ENCODE results near the gene CHMP4B.

CHMP4B gene, protein sequence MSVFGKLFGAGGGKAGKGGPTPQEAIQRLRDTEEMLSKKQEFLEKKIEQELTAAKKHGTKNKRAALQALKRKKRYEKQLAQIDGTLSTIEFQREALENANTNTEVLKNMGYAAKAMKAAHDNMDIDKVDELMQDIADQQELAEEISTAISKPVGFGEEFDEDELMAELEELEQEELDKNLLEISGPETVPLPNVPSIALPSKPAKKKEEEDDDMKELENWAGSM

GRCh38 chr20:33810885-33811775 is at the start of gene CHMP4B:
Gene CHMP4B, plus strand, starts transcription at chr20:33811348. Its CDS starts 121 bp downstream, at chr20:33811469.
- DNase-seq, result peak; percentile 94

DNA sequence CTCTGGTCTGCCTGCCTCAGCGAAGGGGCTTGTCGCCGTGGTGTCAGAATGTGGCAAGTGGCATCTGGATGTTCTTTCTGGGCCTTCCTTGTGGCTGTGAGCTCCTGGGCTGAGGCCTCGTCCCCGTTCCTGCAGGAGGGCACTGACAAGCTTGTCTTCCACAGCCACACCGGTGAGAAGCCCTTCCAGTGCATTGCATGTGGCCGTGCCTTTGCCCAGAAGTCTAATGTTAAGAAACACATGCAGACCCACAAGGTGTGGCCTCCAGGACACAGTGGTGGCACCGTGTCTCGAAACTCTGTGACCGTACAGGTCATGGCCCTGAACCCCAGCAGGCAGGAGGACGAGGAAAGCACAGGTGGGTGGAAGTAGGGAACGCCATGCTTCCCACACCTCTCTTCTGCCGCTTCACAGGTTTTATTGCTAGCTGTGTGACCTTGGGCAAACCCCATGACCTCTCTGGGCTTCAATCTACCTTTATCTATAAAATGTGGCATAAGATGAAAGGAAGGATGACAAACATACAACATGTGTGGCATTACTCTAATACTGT is 49.4 kb upstream of the CHMP4B start:
- no peak for DNase-seq

GRCh38 chr20:33765099-33765498 is 46.0 kb upstream of the CHMP4B start:
- no peak for DNase-seq

GRCh38 chr20:33765592-33765991 is 45.6 kb upstream of the CHMP4B start:
- no peak for DNase-seq

- no peak for DNase-seq
Measured at GRCh38 chr20:33766686-33767085, 44.5 kb upstream of the CHMP4B start.

- DNase-seq, result no peak
Measured at GRCh38 chr20:33767777-33768138, 43.4 kb upstream of the CHMP4B start.

DNA sequence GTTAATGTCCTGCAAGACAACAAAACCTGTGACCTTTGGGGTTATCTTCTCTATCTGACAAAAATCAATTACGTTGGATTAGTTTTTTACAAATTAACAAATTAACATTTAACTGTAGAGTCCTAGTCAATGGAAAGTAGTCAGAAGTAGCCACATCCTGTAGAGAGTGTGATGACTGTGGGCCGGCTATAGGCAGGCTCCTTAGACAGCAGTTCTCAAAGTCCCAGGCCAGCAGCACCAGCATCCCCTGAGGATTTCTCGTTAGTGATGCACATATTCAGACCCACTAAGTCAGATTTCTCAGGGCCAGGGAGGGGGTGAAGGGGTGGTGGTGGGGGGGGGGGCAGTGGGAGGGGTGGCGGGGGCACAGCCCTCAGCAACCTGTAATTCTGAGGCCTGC is 42.1 kb upstream of the CHMP4B start:
- no peak for DNase-seq

DNA sequence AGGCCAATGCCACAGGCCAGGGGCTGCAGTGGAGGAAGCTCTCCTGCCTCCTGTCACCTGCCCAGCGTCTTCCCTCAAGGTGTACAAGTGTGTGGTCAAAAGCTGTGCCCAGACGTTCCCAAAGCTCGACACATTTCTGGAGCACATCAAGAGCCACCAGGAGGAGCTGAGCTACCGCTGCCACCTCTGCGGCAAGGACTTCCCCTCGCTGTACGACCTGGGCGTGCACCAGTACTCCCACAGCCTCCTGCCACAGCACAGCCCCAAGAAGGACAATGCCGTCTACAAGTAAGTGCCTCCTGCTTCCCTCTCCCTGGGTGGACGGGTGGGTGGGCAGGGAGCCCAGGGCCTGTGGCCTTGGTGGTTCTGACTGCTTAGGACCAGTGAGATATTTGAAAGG is 41.1 kb upstream of the CHMP4B start:
- no peak for DNase-seq

DNA sequence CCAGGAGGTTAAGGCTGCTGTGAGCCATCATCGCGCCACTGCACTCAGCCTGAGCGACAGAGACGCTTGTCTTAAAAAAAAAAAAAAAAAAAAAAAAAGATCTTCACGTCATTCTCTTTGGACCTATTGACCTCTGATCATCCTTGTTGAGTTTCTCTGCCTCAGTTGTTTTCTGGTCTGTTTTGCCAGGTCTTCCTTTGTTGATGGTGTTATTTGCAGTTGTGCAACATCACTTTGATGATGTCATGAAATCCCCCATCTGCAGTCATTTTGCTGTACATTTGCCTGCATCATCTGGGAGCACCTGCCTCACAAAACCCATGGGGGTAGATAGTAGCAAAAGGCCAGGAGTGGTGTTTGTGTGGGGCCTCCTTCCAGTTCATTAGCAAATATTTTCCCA is 39.2 kb upstream of the CHMP4B start:
- DNase-seq, result no peak

DNA sequence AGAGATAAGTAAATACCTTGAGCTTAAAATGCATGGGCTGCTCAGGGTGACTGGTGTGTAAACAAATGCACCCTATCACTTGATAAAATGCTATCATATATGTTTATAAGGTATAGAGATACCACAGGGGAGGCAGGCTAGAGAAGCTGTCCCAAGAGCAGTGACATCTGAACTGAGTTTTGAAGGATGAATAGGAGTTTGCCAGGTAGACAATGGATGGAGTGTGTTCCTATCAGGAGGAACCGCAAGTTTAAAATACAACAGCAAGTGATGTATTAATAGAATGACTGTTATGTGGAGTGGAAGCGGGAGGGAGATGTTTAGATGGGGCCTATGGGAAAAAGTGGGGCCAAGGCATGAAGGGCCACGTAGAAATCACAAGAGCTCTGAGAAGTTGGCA is 38.7 kb upstream of the CHMP4B start:
- DNase-seq, result no peak

DNA sequence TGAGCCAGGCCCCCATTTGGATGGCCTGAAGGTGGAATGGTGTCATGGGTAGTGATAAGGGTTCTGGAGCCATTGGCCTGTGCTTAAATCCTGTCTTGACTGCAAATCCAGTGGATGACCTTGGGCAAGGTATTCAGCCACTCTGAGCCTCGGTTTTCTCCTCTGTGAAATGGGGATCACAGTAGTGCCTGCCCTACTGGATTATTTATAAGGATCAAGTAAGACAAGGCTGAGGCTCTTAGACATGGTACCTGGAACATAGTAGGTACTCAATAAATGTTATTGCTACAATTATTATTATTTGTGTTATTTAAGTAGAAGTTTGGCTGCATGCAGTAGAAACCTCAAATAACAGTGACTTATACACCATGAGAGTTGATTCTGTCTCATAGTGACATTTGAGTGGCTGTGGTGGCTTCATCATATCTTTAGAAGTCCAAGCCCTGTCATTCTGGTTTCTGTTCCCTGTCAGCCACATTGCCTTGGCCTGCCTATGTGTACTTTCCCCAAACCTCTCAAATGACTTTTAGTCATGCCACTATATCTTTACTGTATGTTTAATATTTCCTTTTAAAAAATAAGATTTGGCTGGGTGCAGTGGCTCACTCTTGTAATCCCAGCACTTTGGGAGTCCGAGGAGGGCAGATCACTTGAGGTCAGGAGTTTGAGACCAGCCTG is 37.6 kb upstream of the CHMP4B start:
- DNase-seq, result no peak

- DNase-seq, result no peak
Measured at GRCh38 chr20:33777816-33778215, 33.3 kb upstream of the CHMP4B start.

DNA sequence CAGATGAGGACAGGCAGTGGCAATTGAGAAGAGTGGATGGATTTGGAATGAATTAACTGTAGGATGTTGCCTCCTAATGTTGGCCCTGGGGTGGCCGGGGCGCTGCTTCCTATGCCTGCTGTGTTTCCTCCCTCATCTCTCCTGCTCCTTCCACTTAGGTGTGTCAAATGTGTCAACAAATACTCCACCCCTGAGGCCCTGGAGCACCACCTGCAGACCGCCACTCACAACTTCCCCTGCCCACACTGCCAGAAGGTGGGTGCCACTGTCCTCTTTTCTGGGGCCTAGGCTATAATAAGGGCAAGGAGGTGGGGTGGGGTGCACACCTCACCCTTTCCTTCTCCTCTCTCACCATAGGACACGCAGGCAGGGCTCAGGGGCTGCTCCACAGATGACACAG is 30.0 kb upstream of the CHMP4B start:
- DNase-seq, result no peak

- DNase-seq, result no peak
Measured at GRCh38 chr20:33781945-33782344, 29.2 kb upstream of the CHMP4B start.

DNA sequence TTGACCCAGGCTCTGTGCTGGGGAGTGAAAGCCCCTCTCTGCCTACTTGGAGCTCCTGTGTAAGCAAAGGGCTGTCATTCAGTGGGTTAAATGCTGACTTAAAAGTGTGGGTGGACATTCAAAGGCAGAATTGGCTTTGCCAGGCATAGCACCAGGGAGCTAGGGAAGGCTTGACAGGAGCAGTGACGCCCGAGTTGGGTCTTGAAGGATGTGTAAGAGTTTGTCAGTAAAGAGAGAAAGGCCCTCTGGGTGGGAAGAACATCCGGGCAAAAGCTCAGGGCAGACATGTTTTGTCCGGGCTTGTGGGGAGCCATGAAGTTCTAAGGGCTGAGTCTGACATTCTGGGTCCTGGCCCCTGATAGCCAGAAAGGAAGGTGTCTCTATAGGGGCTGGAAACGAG is 27.9 kb upstream of the CHMP4B start:
- no peak for DNase-seq

- no peak for DNase-seq
Measured at GRCh38 chr20:33783818-33784217, 27.3 kb upstream of the CHMP4B start.

DNA sequence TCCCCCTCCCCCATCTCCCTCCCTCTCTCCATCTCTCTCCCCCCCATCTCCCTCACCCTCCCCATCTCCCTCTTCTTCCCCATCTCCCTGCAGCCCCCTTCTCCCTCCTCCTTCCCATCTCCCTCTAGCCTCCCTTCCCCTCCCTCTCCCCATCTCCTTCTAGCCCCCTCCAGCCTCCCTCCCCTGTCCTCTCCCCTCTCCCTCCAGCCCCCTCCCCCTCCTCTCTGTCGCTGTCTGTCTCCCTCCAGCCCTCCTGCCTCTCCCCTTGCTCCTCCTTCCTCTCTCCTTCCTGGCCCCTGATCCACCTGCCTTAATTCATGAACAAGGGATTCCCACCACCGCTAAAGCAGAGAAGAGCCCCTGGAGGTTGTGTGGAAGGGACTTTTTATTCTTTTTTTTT is 26.9 kb upstream of the CHMP4B start:
- DNase-seq, result no peak

DNA sequence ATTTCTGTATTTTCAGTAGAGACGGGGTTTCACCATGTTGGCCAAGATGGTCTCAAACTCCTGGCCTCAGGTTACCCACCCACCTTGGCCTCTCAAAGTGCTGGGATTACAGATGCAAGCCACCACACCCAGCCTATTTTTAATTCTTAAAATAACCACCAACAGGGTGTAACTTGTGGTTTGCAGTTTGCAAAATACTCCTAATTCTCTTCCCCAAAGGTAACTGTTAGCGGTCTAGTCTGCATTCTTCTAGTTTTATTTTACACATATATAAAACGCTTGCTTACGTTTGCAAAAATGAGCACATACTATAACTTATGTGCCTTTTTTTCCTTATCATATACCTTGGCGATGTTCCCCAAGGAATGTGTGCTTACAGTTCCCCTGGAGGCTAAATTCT is 25.6 kb upstream of the CHMP4B start:
- no peak for DNase-seq

DNA sequence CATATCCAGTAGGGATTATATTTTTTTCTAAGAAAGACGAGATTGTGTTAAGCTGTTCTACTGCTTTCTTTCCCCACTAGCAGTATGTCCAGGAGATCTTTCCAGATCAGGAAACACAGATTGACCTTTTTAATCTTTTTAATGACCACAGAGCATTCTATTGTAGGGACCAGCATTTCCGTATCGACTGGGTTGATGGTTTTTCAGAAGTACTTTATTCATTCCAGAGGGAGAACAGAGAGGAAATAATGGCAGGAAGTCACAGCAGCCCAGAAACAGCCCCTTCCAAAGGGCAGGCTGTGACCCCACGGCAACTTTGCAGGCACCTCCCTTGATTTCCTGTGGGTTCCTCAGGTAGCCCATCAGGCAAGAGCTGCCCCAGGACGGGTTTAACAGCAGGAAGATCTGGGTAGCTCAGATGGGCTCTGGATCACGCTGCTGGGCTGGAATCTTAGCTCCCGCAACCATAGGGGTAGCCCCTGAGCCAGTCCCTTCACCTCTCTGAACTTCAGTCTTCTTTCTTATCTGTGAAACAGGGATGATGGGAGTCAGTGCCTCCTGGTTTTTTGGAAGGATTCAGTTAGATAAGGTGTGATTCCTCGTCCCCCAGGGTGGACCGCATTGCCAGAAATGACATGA is 23.8 kb upstream of the CHMP4B start:
- DNase-seq, result no peak

DNA sequence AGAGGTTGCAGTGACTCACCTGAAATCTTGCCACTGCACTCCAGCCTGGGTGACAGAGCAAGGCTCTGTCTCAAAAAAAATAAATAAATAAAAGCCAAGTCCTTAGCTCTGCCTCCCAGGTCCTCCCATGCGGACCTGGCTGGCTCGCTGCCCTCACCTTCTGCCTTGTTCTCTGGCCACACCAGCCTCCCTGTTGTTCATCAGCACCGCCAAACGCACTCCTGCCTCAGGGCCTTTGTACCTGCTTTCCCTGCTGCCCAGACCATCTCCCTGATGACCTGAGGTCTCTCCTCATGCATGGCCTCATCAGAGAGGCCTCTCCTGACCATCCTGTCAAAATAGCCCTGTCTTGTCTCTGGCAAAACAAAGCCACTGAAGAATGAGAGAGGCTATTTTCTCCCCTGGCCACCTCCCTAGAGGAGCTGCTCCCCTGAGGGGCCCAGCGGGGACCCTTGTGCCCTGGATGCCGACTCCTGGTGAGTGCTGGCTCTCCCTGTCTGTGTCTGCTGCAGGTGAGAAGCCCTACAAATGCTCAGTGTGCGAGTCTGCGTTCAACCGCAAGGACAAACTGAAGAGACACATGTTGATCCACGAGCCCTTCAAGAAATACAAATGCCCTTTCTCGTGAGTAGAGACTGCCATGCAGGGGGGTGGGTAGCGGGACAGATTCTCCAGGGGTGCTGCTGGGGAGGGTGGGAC is 22.6 kb upstream of the CHMP4B start:
- no peak for DNase-seq

DNA sequence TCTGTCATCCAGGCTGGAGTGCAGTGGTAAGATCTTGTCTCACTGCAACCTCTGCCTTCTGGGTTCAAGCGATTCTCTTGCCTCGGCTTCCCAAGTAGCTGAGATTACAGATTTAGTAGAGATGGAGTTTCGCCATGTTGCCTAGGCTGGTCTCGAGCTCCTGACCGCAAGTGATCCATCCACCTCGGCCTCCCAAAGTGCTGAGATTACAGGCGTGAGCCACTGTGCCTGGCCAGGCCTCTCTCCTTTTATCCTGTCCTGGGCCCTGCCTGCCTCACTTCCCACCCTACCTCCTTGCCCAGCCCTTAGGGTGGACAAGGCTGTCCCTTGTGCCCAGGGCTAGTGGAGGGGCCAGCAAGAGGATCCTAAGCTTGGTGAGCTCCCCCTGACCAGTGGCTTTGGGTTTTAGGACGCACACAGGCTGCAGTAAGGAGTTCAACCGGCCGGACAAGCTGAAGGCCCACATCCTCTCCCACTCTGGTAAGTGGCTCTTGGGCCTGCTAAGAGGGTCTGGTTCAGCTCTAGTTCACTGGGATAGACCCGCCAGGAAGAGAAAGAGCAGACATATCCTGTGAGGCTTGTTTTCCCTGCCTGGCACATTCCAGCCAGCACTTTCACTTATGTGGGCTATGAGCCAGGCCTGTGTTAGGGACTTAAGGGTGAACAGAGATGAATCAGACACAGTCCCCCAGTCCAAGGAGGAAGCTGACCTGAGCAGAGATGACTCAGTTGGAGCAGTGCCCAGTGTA is 21.9 kb upstream of the CHMP4B start:
- DNase-seq, result peak; percentile 62

GRCh38 chr20:33789858-33790182 is 21.3 kb upstream of the CHMP4B start:
- DNase-seq, result no peak
